Measurements from ENCODE around the gene PI16. TPM values are rescaled to one million over a fixed set of nuclear protein-coding genes. Genes with fewer than 3 reads are reported as not detected.

PI16 gene
- total RNA-seq, 2 experiments from 2014 or later, result 0.30 TPM; not detected in 1

- CTCF ChIA-PET (ENCODE audit: unreplicated experiment), result no interaction called here
- H3K79me2 ChIP-seq (ENCODE audit: insufficient read depth, low read depth, low read length), result no peaks in the 10 kb centered on the region
- TF ChIP-seq CTCF (conservative IDR thresholded peaks at IDR 0.05; ENCODE audit: low read length) (no peak), EZH2phosphoT487 (IDR thresholded peaks at IDR 0.05; ENCODE audit: borderline replicate concordance, low read depth, low read length) (no peak)
- no peaks in the 10 kb centered on the region for H4K20me1 ChIP-seq (ENCODE audit: insufficient read depth, low read length)
- no peak overlapping the region for H3K4me3 ChIP-seq (ENCODE audit: low read depth, low read length, poor library complexity, severe bottlenecking)
- no peak overlapping the region for H2AFZ ChIP-seq (ENCODE audit: low read length)
- no peaks in the 10 kb centered on the region for H3K9me2 ChIP-seq (ENCODE audit: insufficient read depth, low read length)
- H3K27ac ChIP-seq (ENCODE audit: low read depth, low read length, poor library complexity, severe bottlenecking), result no peak overlapping the region
- peaks cover 24% of the 10 kb centered on the region for H3K4me1 ChIP-seq (ENCODE audit: insufficient read depth, low read length, poor library complexity, severe bottlenecking)
- POLR2A ChIA-PET, result interaction anchor here (0.6 kb wide), 1 partner anchor 42 kb away, joined by 4 read pairs; no protein-coding TSS in a partner anchor
- H3K9me3 ChIP-seq (ENCODE audit: low read length), result no peaks in the 10 kb centered on the region
- intact Hi-C loops (cut with micrococcal nuclease; ENCODE audit: unreplicated experiment), result no loop called here
- BruUV-seq (replicated peaks), result no TSS peak
- H3K36me3 ChIP-seq (ENCODE audit: insufficient read depth, low read length), result peaks cover 67% of the 10 kb centered on the region
- no peak overlapping the region for H3K4me2 ChIP-seq (ENCODE audit: low read length)
- DNase-seq (ENCODE audit: low spot score), result no peak
Observed at GRCh38 chr6:36967757-36968156, 13.2 kb downstream of the PI16 start.

- Histone ChIP-seq H3K27ac (ENCODE audit: low read depth, low read length, poor library complexity, severe bottlenecking) (no peak overlapping the region), H3K9me3 (ENCODE audit: low read length) (no peaks in the 10 kb centered on the region), H3K79me2 (ENCODE audit: insufficient read depth, low read depth, low read length) (no peaks in the 10 kb centered on the region), H2AFZ (ENCODE audit: low read length) (no peak overlapping the region), H3K4me1 (ENCODE audit: insufficient read depth, low read length, poor library complexity, severe bottlenecking) (peaks cover 17% of the 10 kb centered on the region), H3K9me2 (ENCODE audit: insufficient read depth, low read length) (no peaks in the 10 kb centered on the region), H3K4me2 (ENCODE audit: low read length) (no peak overlapping the region), H3K36me3 (ENCODE audit: insufficient read depth, low read length) (peaks cover 72% of the 10 kb centered on the region), H3K4me3 (ENCODE audit: low read depth, low read length, poor library complexity, severe bottlenecking) (no peak overlapping the region), H4K20me1 (ENCODE audit: insufficient read depth, low read length) (no peaks in the 10 kb centered on the region)
- DNase-seq (ENCODE audit: low spot score), result no peak
- intact Hi-C loops (cut with micrococcal nuclease; ENCODE audit: unreplicated experiment), result no loop called here
- ChIA-PET POLR2A (no interaction called here), CTCF (ENCODE audit: unreplicated experiment) (no interaction called here)
- BruUV-seq (replicated peaks), result TSS peak; percentile 92
- TF ChIP-seq EZH2phosphoT487 (IDR thresholded peaks at IDR 0.05; ENCODE audit: borderline replicate concordance, low read depth, low read length) (no peak), CTCF (conservative IDR thresholded peaks at IDR 0.05; ENCODE audit: low read length) (no peak)
Observed at GRCh38 chr6:36968266-36968977, 13.9 kb downstream of the PI16 start.

DNA sequence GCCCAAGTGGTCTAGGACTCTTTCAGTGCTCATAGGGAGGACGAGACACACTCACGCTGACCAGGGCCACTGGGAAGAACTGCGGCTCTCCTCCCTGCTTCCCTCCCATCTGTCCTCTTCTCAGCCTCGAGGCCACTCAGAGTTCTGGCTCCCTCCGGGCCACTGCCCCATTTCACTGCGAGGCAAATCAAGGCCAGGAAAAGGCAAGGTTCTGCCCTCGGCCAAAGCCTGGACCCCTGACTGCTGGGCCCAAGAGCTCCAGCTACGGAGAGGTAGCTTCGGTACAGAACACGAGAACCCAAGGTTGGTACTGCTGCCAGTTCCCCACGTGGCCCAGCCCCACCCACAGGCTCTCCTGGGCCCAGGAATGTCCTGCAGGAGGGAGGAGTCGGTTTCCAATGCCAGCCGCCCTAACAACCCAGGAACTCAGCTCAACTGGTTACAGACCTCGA lies 14.7 kb downstream of the PI16 start:
- TF ChIP-seq EZH2phosphoT487 (IDR thresholded peaks at IDR 0.05; ENCODE audit: borderline replicate concordance, low read depth, low read length), result no peak
- TF ChIP-seq CTCF (conservative IDR thresholded peaks at IDR 0.05; ENCODE audit: low read length), result no peak
- intact Hi-C loops (cut with micrococcal nuclease; ENCODE audit: unreplicated experiment), result no loop called here
- Histone ChIP-seq H3K4me1 (ENCODE audit: insufficient read depth, low read length, poor library complexity, severe bottlenecking) (peaks cover 9% of the 10 kb centered on the region), H3K9me3 (ENCODE audit: low read length) (no peaks in the 10 kb centered on the region), H3K9me2 (ENCODE audit: insufficient read depth, low read length) (no peaks in the 10 kb centered on the region), H3K36me3 (ENCODE audit: insufficient read depth, low read length) (peaks cover 80% of the 10 kb centered on the region), H3K4me2 (ENCODE audit: low read length) (no peak overlapping the region), H2AFZ (ENCODE audit: low read length) (no peak overlapping the region), H3K79me2 (ENCODE audit: insufficient read depth, low read depth, low read length) (no peaks in the 10 kb centered on the region), H3K4me3 (ENCODE audit: low read depth, low read length, poor library complexity, severe bottlenecking) (no peak overlapping the region), H4K20me1 (ENCODE audit: insufficient read depth, low read length) (no peaks in the 10 kb centered on the region), H3K27ac (ENCODE audit: low read depth, low read length, poor library complexity, severe bottlenecking) (no peak overlapping the region)
- DNase-seq (ENCODE audit: low spot score), result no peak
- no TSS peak for BruUV-seq (replicated peaks)
- POLR2A ChIA-PET, result no interaction called here
- CTCF ChIA-PET (ENCODE audit: unreplicated experiment), result no interaction called here

All from OCI-LY7 (cell line).